ENCODE measurements around the gene NECAB2. TPM values are rescaled to one million over a fixed set of nuclear protein-coding genes. Genes with fewer than 3 reads are reported as not detected.

Gene NECAB2
- total RNA-seq, 2 donors from 2014 or later: not detected

- H3K27ac Mint-ChIP-seq: no peak overlapping the region
- no peak overlapping the region for H3K4me3 Mint-ChIP-seq
- peaks cover 4% of the 10 kb centered on the region for H3K4me1 Mint-ChIP-seq
- peaks cover under 1% of the 10 kb centered on the region for H3K36me3 Mint-ChIP-seq (ENCODE audit: low read depth)
- no peaks in the 10 kb centered on the region for H3K9me3 ChIP-seq (ENCODE audit: control insufficient read depth, low read length, poor library complexity, severe bottlenecking)
- H3K27me3 Mint-ChIP-seq: peaks cover 4% of the 10 kb centered on the region
- DNase-seq (no peak), ATAC-seq (no peak)
Measured at GRCh38 chr16:84041881-84042280, 73.8 kb downstream of the NECAB2 start.

- ATAC-seq (no peak), DNase-seq (no peak)
- no peak within 1 kb of the TSS for H3K27ac Mint-ChIP-seq
- H3K4me1 Mint-ChIP-seq: peaks cover 4% of the 10 kb centered on the region
- H3K9me3 ChIP-seq (ENCODE audit: control insufficient read depth, low read length, poor library complexity, severe bottlenecking): no peaks in the 10 kb centered on the region
- H3K36me3 Mint-ChIP-seq (ENCODE audit: low read depth): peaks cover 4% of the 10 kb centered on the region
- H3K4me3 Mint-ChIP-seq: no peak within 1 kb of the TSS
- peaks cover 4% of the 10 kb centered on the region for H3K27me3 Mint-ChIP-seq
Measured at GRCh38 chr16:84042308-84042878, 74.3 kb downstream of the NECAB2 start, which contains the start of gene SLC38A8. SLC38A8 (minus strand) TSS chr16:84042795; CDS start chr16:84042157, 638 bp downstream.

- peaks cover 4% of the 10 kb centered on the region for H3K36me3 Mint-ChIP-seq (ENCODE audit: low read depth)
- ATAC-seq (no peak), DNase-seq (no peak)
- peaks cover 4% of the 10 kb centered on the region for H3K4me1 Mint-ChIP-seq
- no peak overlapping the region for H3K27ac Mint-ChIP-seq
- H3K4me3 Mint-ChIP-seq: no peak overlapping the region
- H3K27me3 Mint-ChIP-seq: peaks cover 4% of the 10 kb centered on the region
- H3K9me3 ChIP-seq (ENCODE audit: control insufficient read depth, low read length, poor library complexity, severe bottlenecking): no peaks in the 10 kb centered on the region
Measured at GRCh38 chr16:84042879-84043485, 74.9 kb downstream of the NECAB2 start.

GRCh38 chr16:84043486-84044117 is 75.6 kb downstream of the NECAB2 start:
- Mint-ChIP-seq H3K4me1 (peaks cover 4% of the 10 kb centered on the region), H3K36me3 (ENCODE audit: low read depth) (peaks cover 4% of the 10 kb centered on the region), H3K4me3 (no peak overlapping the region), H3K27ac (no peak overlapping the region), H3K27me3 (peaks cover 4% of the 10 kb centered on the region)
- DNase-seq (no peak), ATAC-seq (no peak)
- H3K9me3 ChIP-seq (ENCODE audit: control insufficient read depth, low read length, poor library complexity, severe bottlenecking): no peaks in the 10 kb centered on the region

- Mint-ChIP-seq H3K36me3 (ENCODE audit: low read depth) (peaks cover 4% of the 10 kb centered on the region), H3K27me3 (peaks cover 4% of the 10 kb centered on the region), H3K27ac (no peak overlapping the region), H3K4me3 (no peak overlapping the region), H3K4me1 (peaks cover 4% of the 10 kb centered on the region)
- H3K9me3 ChIP-seq (ENCODE audit: control insufficient read depth, low read length, poor library complexity, severe bottlenecking): no peaks in the 10 kb centered on the region
- ATAC-seq (no peak), DNase-seq (no peak)
Measured at GRCh38 chr16:84044118-84044488, 76.1 kb downstream of the NECAB2 start.

- Mint-ChIP-seq H3K27me3 (peaks cover 4% of the 10 kb centered on the region), H3K4me1 (peaks cover 4% of the 10 kb centered on the region), H3K27ac (no peak overlapping the region), H3K4me3 (no peak overlapping the region), H3K36me3 (ENCODE audit: low read depth) (peaks cover 4% of the 10 kb centered on the region)
- ATAC-seq: no peak
- H3K9me3 ChIP-seq (ENCODE audit: control insufficient read depth, low read length, poor library complexity, severe bottlenecking): no peaks in the 10 kb centered on the region
- no peak for DNase-seq
Measured at GRCh38 chr16:84045001-84045817, 77.2 kb downstream of the NECAB2 start.

GRCh38 chr16:84045818-84046470 is 77.9 kb downstream of the NECAB2 start:
- H3K9me3 ChIP-seq (ENCODE audit: control insufficient read depth, low read length, poor library complexity, severe bottlenecking): no peaks in the 10 kb centered on the region
- ATAC-seq (no peak), DNase-seq (no peak)
- Mint-ChIP-seq H3K4me3 (no peak overlapping the region), H3K27ac (no peak overlapping the region), H3K4me1 (peaks cover 4% of the 10 kb centered on the region), H3K36me3 (ENCODE audit: low read depth) (peaks cover 6% of the 10 kb centered on the region), H3K27me3 (peaks cover 4% of the 10 kb centered on the region)

GRCh38 chr16:84047206-84047605 is 79.2 kb downstream of the NECAB2 start:
- Mint-ChIP-seq H3K4me3 (no peak overlapping the region), H3K4me1 (peaks cover 4% of the 10 kb centered on the region), H3K27me3 (peaks cover 4% of the 10 kb centered on the region), H3K27ac (no peak overlapping the region), H3K36me3 (ENCODE audit: low read depth) (peaks cover 6% of the 10 kb centered on the region)
- DNase-seq (no peak), ATAC-seq (no peak)
- no peaks in the 10 kb centered on the region for H3K9me3 ChIP-seq (ENCODE audit: control insufficient read depth, low read length, poor library complexity, severe bottlenecking)

- H3K27ac Mint-ChIP-seq: no peak overlapping the region
- H3K4me3 Mint-ChIP-seq: no peak overlapping the region
- no peak for DNase-seq
- H3K4me1 Mint-ChIP-seq: peaks cover 5% of the 10 kb centered on the region
- no peak for ATAC-seq
- H3K27me3 Mint-ChIP-seq: peaks cover 4% of the 10 kb centered on the region
- H3K9me3 ChIP-seq (ENCODE audit: control insufficient read depth, low read length, poor library complexity, severe bottlenecking): no peaks in the 10 kb centered on the region
- peaks cover 8% of the 10 kb centered on the region for H3K36me3 Mint-ChIP-seq (ENCODE audit: low read depth)
Measured at GRCh38 chr16:84047626-84048025, 79.6 kb downstream of the NECAB2 start.

- no peak overlapping the region for H3K4me3 Mint-ChIP-seq
- peaks cover 6% of the 10 kb centered on the region for H3K4me1 Mint-ChIP-seq
- H3K27ac Mint-ChIP-seq: no peak overlapping the region
- H3K27me3 Mint-ChIP-seq: peaks cover 4% of the 10 kb centered on the region
- no peaks in the 10 kb centered on the region for H3K9me3 ChIP-seq (ENCODE audit: control insufficient read depth, low read length, poor library complexity, severe bottlenecking)
- DNase-seq (no peak), ATAC-seq (no peak)
- peaks cover 11% of the 10 kb centered on the region for H3K36me3 Mint-ChIP-seq (ENCODE audit: low read depth)
Measured at GRCh38 chr16:84048270-84048669, 80.2 kb downstream of the NECAB2 start.

- Mint-ChIP-seq H3K4me3 (no peak overlapping the region), H3K27ac (no peak overlapping the region), H3K36me3 (ENCODE audit: low read depth) (peaks cover 11% of the 10 kb centered on the region), H3K4me1 (peaks cover 5% of the 10 kb centered on the region), H3K27me3 (peaks cover 1% of the 10 kb centered on the region)
- no peaks in the 10 kb centered on the region for H3K9me3 ChIP-seq (ENCODE audit: control insufficient read depth, low read length, poor library complexity, severe bottlenecking)
- ATAC-seq (no peak), DNase-seq (no peak)
Measured at GRCh38 chr16:84048871-84049270, 80.8 kb downstream of the NECAB2 start.

GRCh38 chr16:84049403-84050060 is 81.5 kb downstream of the NECAB2 start:
- Mint-ChIP-seq H3K4me1 (peaks cover 2% of the 10 kb centered on the region), H3K36me3 (ENCODE audit: low read depth) (peaks cover 13% of the 10 kb centered on the region), H3K4me3 (no peak overlapping the region), H3K27ac (peak overlapping the region; percentile 39), H3K27me3 (no peaks in the 10 kb centered on the region)
- ATAC-seq: no peak
- no peaks in the 10 kb centered on the region for H3K9me3 ChIP-seq (ENCODE audit: control insufficient read depth, low read length, poor library complexity, severe bottlenecking)
- DNase-seq: no peak

Data from T-helper 17 cell (primary cell).